Eye (tissue), 1 donor: ENCODE measurements around the gene MAP3K13.
A peak's percentile ranks its signal among the peaks of the same experiment; 100 is the strongest.

ENCODE experiments used
- DNase-seq: peaks from one replicate; pipeline ENCODE4 v3.0.0-alpha.2; 2015

The MAP3K13 gene

GRCh38 chr3:185362850-185363661 lies at the start of gene MAP3K13:
TSS of gene MAP3K13 (plus strand) at chr3:185363136. CDS start at chr3:185428582, 65,446 bp downstream.
- DNase-seq: peak; percentile 97

GRCh38 chr3:185313693-185314246 lies 49.2 kb upstream of the MAP3K13 start:
- DNase-seq: no peak

GRCh38 chr3:185316740-185317412 lies 46.1 kb upstream of the MAP3K13 start:
- DNase-seq: no peak

GRCh38 chr3:185317674-185318073 lies 45.3 kb upstream of the MAP3K13 start:
- DNase-seq: no peak

GRCh38 chr3:185318141-185318540 lies 44.8 kb upstream of the MAP3K13 start:
- no peak for DNase-seq

GRCh38 chr3:185319801-185320200 lies 43.1 kb upstream of the MAP3K13 start:
- no peak for DNase-seq

- DNase-seq: no peak
These were observed 42.0 kb upstream of the MAP3K13 start for GRCh38 chr3:185320949-185321348.

- no peak for DNase-seq
These were observed 40.7 kb upstream of the MAP3K13 start for GRCh38 chr3:185322101-185322719.

GRCh38 chr3:185325946-185326791 lies 36.8 kb upstream of the MAP3K13 start:
- no peak for DNase-seq

GRCh38 chr3:185327062-185327461 lies 35.9 kb upstream of the MAP3K13 start:
- DNase-seq: no peak

- no peak for DNase-seq
These were observed 34.5 kb upstream of the MAP3K13 start for GRCh38 chr3:185328324-185329004.

GRCh38 chr3:185330238-185330637 lies 32.7 kb upstream of the MAP3K13 start:
- DNase-seq: no peak

- no peak for DNase-seq
These were observed 32.3 kb upstream of the MAP3K13 start for GRCh38 chr3:185330644-185331043.

GRCh38 chr3:185332026-185332735 lies 30.8 kb upstream of the MAP3K13 start:
- no peak for DNase-seq

GRCh38 chr3:185335799-185336198 lies 27.1 kb upstream of the MAP3K13 start:
- DNase-seq: no peak

- DNase-seq: no peak
These were observed 25.6 kb upstream of the MAP3K13 start for GRCh38 chr3:185337231-185337816.

- no peak for DNase-seq
These were observed 23.0 kb upstream of the MAP3K13 start for GRCh38 chr3:185339945-185340344.

GRCh38 chr3:185340751-185341150 lies 22.2 kb upstream of the MAP3K13 start:
- no peak for DNase-seq

GRCh38 chr3:185341616-185342458 lies 21.1 kb upstream of the MAP3K13 start:
- no peak for DNase-seq
